ENCODE data around the gene YTHDF1.

DNA sequence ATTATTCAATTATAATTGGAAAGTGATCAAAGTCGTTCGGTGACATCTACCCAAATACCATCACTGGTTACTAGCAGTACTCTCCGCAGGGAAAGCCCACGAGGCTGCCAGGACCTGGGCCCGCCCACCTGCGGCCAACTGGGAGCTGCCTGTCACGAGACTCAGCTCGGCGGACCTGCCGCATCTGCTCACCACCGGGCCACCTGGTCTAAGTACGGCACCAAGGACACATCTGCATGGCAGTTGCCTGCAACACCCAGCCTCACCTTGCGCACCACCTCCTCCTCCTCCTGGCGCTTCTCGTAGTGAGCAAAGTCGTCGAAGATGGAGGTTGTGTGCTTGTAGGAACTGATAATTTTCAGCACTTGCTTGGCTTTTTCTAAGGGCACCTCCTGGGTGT, 13.9 kb downstream of the YTHDF1 start:
- TF ChIP-seq, protein P1, sequence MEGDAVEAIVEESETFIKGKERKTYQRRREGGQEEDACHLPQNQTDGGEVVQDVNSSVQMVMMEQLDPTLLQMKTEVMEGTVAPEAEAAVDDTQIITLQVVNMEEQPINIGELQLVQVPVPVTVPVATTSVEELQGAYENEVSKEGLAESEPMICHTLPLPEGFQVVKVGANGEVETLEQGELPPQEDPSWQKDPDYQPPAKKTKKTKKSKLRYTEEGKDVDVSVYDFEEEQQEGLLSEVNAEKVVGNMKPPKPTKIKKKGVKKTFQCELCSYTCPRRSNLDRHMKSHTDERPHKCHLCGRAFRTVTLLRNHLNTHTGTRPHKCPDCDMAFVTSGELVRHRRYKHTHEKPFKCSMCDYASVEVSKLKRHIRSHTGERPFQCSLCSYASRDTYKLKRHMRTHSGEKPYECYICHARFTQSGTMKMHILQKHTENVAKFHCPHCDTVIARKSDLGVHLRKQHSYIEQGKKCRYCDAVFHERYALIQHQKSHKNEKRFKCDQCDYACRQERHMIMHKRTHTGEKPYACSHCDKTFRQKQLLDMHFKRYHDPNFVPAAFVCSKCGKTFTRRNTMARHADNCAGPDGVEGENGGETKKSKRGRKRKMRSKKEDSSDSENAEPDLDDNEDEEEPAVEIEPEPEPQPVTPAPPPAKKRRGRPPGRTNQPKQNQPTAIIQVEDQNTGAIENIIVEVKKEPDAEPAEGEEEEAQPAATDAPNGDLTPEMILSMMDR (IDR thresholded peaks at IDR 0.05; ENCODE audit: low read length), result no peak
- TF ChIP-seq EZH2 (IDR thresholded peaks at IDR 0.05; ENCODE audit: borderline replicate concordance, low read length), result no peak
